Left ventricle myocardium inferior (tissue), 1 donor: Measurements from ENCODE around the gene CYP3A7. TPM values are rescaled to one million over a fixed set of nuclear protein-coding genes. Genes with fewer than 3 reads are reported as not detected.
"Not testable (repeated sequence)": the region's sequence is repeated elsewhere in the genome, so short reads cannot be mapped to it uniquely, and the experiment has no call there.

Experiments used
- DNase-seq: peaks from one replicate; pipeline ENCODE4 v3.0.0-alpha.2; 2020
- H3K27ac ChIP-seq: fragments of 200-600 bp; replicated peaks from 2 replicates; pipeline ENCODE4 v1.8.0; 2021
- H3K27me3 ChIP-seq: fragments of 200-600 bp; 2 replicates; pipeline ENCODE4 v1.8.0; 2021; ENCODE audit warnings: low read depth
- H3K36me3 ChIP-seq: fragments of 200-600 bp; 2 replicates; pipeline ENCODE4 v1.8.0; 2021
- H3K4me1 ChIP-seq: fragments of 200-600 bp; 2 replicates; pipeline ENCODE4 v1.8.0; 2021
- H3K4me3 ChIP-seq: fragments of 200-600 bp; 2 replicates; pipeline ENCODE4 v1.8.0; 2021; ENCODE audit warnings: mild to moderate bottlenecking, moderate library complexity
- H3K9me3 ChIP-seq: fragments of 200-600 bp; replicated peaks from 2 replicates; pipeline ENCODE4 v1.8.0; 2021
- CTCF ChIP-seq: fragments of 200-600 bp; IDR thresholded peaks from 2 replicates; pipeline ENCODE4 v1.8.0; 2021; ENCODE audit warnings: antibody characterized with exemption, mild to moderate bottlenecking, borderline replicate concordance
- intact Hi-C: fragments of 100-400 bp; cut with micrococcal nuclease; formaldehyde crosslinking; loops from one replicate; pipeline ENCODE4 v1.11.0; 2022
- total RNA-seq: library from RNA; stranded (reverse); fragmentation: NEBNext Ultra II Directional; extraction: Animal tissue kit (Norgen Biotek cat#: 25700); gene quantifications from one replicate; pipeline ENCODE4 v1.2.1, GENCODE V29; 2021
- donor health status: DM: no; HTN: yes; CAD: no; lungs with severe emphysema.

CYP3A7 gene
- total RNA-seq, 1 donor from 2014 or later = not detected

GRCh38 chr7:99739699-99740572, 4.9 kb upstream of the CYP3A7 start:
- no peak for DNase-seq
- Histone ChIP-seq H3K4me1 (no peaks in the 10 kb centered on the region), H3K36me3 (peaks cover 16% of the 10 kb centered on the region), H3K9me3 (no peaks in the 10 kb centered on the region), H3K27ac (no peak overlapping the region), H3K27me3 (no peaks in the 10 kb centered on the region), H3K4me3 (no peak overlapping the region)
- intact Hi-C loops = no loop called here
- TF ChIP-seq CTCF = no peak

- intact Hi-C loops = no loop called here
- no peak for TF ChIP-seq CTCF
- H3K4me1 ChIP-seq = no peaks in the 10 kb centered on the region
Measured at GRCh38 chr7:99737726-99738125, 2.7 kb upstream of the CYP3A7 start.

GRCh38 chr7:99736667-99737066, 1.7 kb upstream of the CYP3A7 start:
- H3K4me3 ChIP-seq, H3K4me1 ChIP-seq, H3K9me3 ChIP-seq, intact Hi-C loops, H3K27ac ChIP-seq, H3K27me3 ChIP-seq, DNase-seq: not testable (repeated sequence)
- H3K36me3 ChIP-seq = peaks cover 16% of the 10 kb centered on the region

More at GRCh38 chr7:99737726-99738125, 2.7 kb upstream of the CYP3A7 start:
- Histone ChIP-seq H3K9me3 (no peaks in the 10 kb centered on the region), H3K27ac (no peak overlapping the region), H3K36me3 (peaks cover 16% of the 10 kb centered on the region), H3K27me3 (no peaks in the 10 kb centered on the region), H3K4me3 (no peak overlapping the region)
- no peak for DNase-seq

GRCh38 chr7:99733448-99733847, 1.5 kb downstream of the CYP3A7 start:
- DNase-seq = no peak
- intact Hi-C loops = no loop called here
- Histone ChIP-seq H3K9me3 (no peaks in the 10 kb centered on the region), H3K4me3 (no peak overlapping the region), H3K27me3 (no peaks in the 10 kb centered on the region), H3K27ac (no peak overlapping the region), H3K36me3 (peaks cover 16% of the 10 kb centered on the region), H3K4me1 (no peaks in the 10 kb centered on the region)
- peak; percentile 15 for TF ChIP-seq CTCF

- no peak overlapping the region for H3K27ac ChIP-seq
- intact Hi-C loops = no loop called here
- no peak for TF ChIP-seq CTCF
- no peak for DNase-seq
- peaks cover 14% of the 10 kb centered on the region for H3K36me3 ChIP-seq
- no peak overlapping the region for H3K4me3 ChIP-seq
- H3K4me1 ChIP-seq = no peaks in the 10 kb centered on the region
- H3K9me3 ChIP-seq = no peaks in the 10 kb centered on the region
- H3K27me3 ChIP-seq = no peaks in the 10 kb centered on the region
Measured at GRCh38 chr7:99733003-99733402, 2.0 kb downstream of the CYP3A7 start.

- intact Hi-C loops = no loop called here
Measured at GRCh38 chr7:99731638-99732374, 3.2 kb downstream of the CYP3A7 start.

More at GRCh38 chr7:99731638-99732374, 3.2 kb downstream of the CYP3A7 start:
- H3K4me1 ChIP-seq = no peaks in the 10 kb centered on the region
- no peak overlapping the region for H3K27ac ChIP-seq
- H3K36me3 ChIP-seq = peaks cover 2% of the 10 kb centered on the region
- no peaks in the 10 kb centered on the region for H3K9me3 ChIP-seq
- no peak for DNase-seq
- H3K27me3 ChIP-seq = no peaks in the 10 kb centered on the region
- H3K4me3 ChIP-seq = no peak overlapping the region
- no peak for TF ChIP-seq CTCF
